HG03097 (cell line): ENCODE measurements around the gene PLB1.

Experiments
- ATAC-seq: cut with Tn5 transposase; IDR thresholded peaks from one replicate; pipeline ENCODE4 v1.9.1; 2021; ENCODE audit not compliant: unreplicated experiment, low FRiP score

PLB1 gene

GRCh38 chr2:28604284-28604843, 108.5 kb downstream of the PLB1 start:
- no peak for ATAC-seq

- ATAC-seq: no peak
Measured at GRCh38 chr2:28606986-28607441, 111.2 kb downstream of the PLB1 start.

- ATAC-seq: no peak
Measured at GRCh38 chr2:28607730-28608499, 112.1 kb downstream of the PLB1 start.

GRCh38 chr2:28608500-28609424, 112.9 kb downstream of the PLB1 start:
- ATAC-seq: no peak

- no peak for ATAC-seq
Measured at GRCh38 chr2:28610583-28611201, 114.8 kb downstream of the PLB1 start.

- no peak for ATAC-seq
Measured at GRCh38 chr2:28612131-28612812, 116.4 kb downstream of the PLB1 start.

- no peak for ATAC-seq
Measured at GRCh38 chr2:28613186-28613585, 117.3 kb downstream of the PLB1 start.

- no peak for ATAC-seq
Measured at GRCh38 chr2:28613633-28614501, 118.0 kb downstream of the PLB1 start.

GRCh38 chr2:28615706-28616105, 119.8 kb downstream of the PLB1 start:
- ATAC-seq: no peak

GRCh38 chr2:28616396-28616999, 120.6 kb downstream of the PLB1 start:
- ATAC-seq: no peak

GRCh38 chr2:28617502-28618184, 121.8 kb downstream of the PLB1 start:
- no peak for ATAC-seq

GRCh38 chr2:28618221-28619141, 122.6 kb downstream of the PLB1 start:
- no peak for ATAC-seq

GRCh38 chr2:28619213-28620196, 123.6 kb downstream of the PLB1 start:
- no peak for ATAC-seq

- no peak for ATAC-seq
Measured at GRCh38 chr2:28620291-28620793, 124.5 kb downstream of the PLB1 start.

GRCh38 chr2:28620801-28621171, 124.9 kb downstream of the PLB1 start:
- no peak for ATAC-seq
